ENCODE data around the gene MEG3.

DNA sequence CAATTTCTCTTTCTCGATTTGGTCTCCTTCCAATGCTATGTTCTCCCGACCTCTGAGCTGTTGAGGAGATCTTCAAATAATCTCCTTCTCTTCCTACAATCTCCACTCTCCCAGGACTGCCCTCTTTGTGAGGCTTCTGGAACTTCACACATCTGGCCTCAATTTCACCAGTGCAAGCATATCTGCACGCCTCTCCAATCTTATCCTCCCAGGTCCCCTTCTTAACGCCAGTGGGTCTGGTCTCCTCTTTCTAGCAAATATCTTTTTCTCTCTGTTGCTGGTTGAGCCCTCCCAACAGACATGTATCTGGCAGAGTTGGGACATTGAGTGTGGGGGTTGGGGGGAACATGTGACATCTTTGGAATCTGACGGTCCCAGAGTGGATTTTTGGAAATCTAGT is 59.7 kb downstream of the MEG3 start:
- no peak for TF ChIP-seq POLR2AphosphoS5 (IDR thresholded peaks at IDR 0.05; ENCODE audit: borderline replicate concordance, low read depth, low read length)
- no peak for TF ChIP-seq EZH2 (IDR thresholded peaks at IDR 0.05)
- no peak for TF ChIP-seq FOXP2 (optimal IDR thresholded peaks at IDR 0.05; ENCODE audit: control extremely low read depth, extremely low read length, insufficient read depth)

All from SK-N-MC (cell line).